Body of pancreas (tissue), 4 donors: Measurements from ENCODE around the gene RNASEH2B. TPM values are rescaled to one million over a fixed set of nuclear protein-coding genes. Genes with fewer than 3 reads are reported as not detected.

Source experiments
- ATAC-seq: fragments of 150-250 bp; one replicate; pipeline ENCODE4 v1.9.1; 2016
- DNase-seq, 4 donors: peaks; one replicate each; pipeline ENCODE4 v3.0.0-alpha.2; 2019
- H3K27ac ChIP-seq, 4 donors: fragments of 200-600 bp; sonication (generic); 1 replicate in 3 of 4; 2 replicates in 1 of 4; pipeline versions ENCODE4 v1.5.1 to v1.6.1; 2016 to 2019; ENCODE audit warnings: mild to moderate bottlenecking in 1 of 4, mixed read lengths in 1 of 4, moderate library complexity in 1 of 4
- H3K27me3 ChIP-seq, 2 donors: fragments of 200-600 bp; sonication (generic); one replicate each; pipeline ENCODE4 v1.6.0; 2016; ENCODE audit warnings: mild to moderate bottlenecking in 1 of 2
- H3K36me3 ChIP-seq, 2 donors: fragments of 200-600 bp; sonication (generic); replicated peaks in 1 of 2; 2 replicates each; pipeline ENCODE4 v1.5.1; 2016; ENCODE audit warnings: low read depth in 2 of 2; ENCODE audit not compliant: insufficient read depth in 1 of 2
- H3K4me1 ChIP-seq: fragments of 200-600 bp; sonication (generic); one replicate; pipeline ENCODE4 v1.6.0; 2016
- H3K4me3 ChIP-seq, 2 donors: fragments of 200-600 bp; sonication (generic); 1 replicate in 1 of 2; 2 replicates in 1 of 2; pipeline ENCODE4 v1.5.1; 2016 to 2019
- H3K9me3 ChIP-seq, 3 donors: fragments of 200-600 bp; sonication (generic); 1 replicate in 2 of 3; 2 replicates in 1 of 3; pipeline ENCODE4 v1.5.1; 2016
- POLR2A ChIP-seq, 3 donors: fragments of 450-650 bp; IDR thresholded peaks; one replicate each; pipeline ENCODE4 v1.6.1; 2016; ENCODE audit warnings: antibody characterized with exemption in 3 of 3, mild to moderate bottlenecking in 2 of 3
- WGBS, 2 donors: methylation state at CpG; one replicate each; pipeline ENCODE4 v1.1.5; 2017; 5-methylcytosine and 5-hydroxymethylcytosine counted together
- intact Hi-C: fragments of 100-400 bp; cut with DNase I; formaldehyde crosslinking; loops from one replicate; pipeline ENCODE4 v1.15.1; 2023
- total RNA-seq, 2 donors: library from RNA; depleted of rRNA; stranded (reverse); fragments of >200 nt; gene quantifications; one replicate each; pipeline ENCODE4 v1.1.0, GENCODE V29; 2016
- TF ChIP-seq, protein P1 (sequence below), 7 experiments: fragments of 450-650 bp in 4 of 7; fragments of 200-600 bp in 3 of 7; sonication (generic) in 3 of 7; IDR thresholded peaks; one replicate each; pipeline ENCODE4 v1.5.1; 2016 to 2019; ENCODE audit warnings: antibody characterized with exemption in 7 of 7

RNASEH2B gene
- total RNA-seq, 2 donors from 2014 or later: 17.1 to 34.2 TPM

DNA sequence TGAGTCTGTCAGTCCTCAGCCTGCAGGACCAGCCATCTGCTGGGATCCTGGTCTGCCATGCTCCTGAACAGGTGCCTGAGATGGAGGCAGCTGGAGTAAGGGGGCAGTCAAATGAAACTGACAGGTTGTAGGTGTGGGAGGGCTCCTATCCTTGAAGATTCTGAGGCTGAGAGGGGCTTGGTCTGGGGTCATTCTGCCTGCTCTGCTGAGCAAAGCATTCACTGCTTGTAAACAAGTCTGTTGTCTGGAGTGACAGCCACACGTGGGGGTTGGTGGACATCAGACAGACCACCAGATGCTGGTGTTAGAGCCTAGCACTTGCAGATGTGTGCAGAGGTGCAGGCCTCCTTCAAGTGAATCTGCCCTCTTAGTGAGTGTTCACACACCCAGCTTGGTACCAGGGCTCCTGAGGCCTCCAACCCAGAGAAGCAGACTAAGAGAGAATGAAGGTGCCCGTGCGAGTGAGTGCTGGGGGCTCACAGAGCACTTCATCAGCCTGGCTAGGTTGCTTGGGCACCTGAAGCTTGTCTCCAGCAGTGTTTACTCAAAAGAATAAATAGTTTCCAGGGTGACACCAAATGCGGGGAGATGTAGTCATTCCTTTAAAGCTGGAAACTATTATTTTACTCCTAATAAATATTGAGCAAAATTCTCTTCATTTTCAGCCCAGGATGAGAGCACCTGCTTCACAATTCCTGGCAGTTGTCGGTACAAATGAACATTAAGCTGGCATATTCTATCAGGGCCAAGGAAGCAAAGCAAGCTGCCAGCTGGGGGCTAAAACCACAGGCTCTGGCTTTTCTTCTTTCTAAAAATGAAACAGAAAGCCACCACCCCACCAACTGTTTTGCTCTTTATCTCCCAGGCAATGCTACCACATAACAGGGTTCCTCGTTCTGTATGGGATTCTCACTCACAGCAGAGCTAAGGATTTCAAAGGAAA, 82.3 kb downstream of the RNASEH2B start:
- no peaks in the 10 kb centered on the region for H3K4me1 ChIP-seq
- intact Hi-C loops: no loop called here
- DNase-seq: no peak
- ATAC-seq: no peak
- no peak overlapping the region for H3K4me3 ChIP-seq
- no peaks in the 10 kb centered on the region for H3K27me3 ChIP-seq
- H3K36me3 ChIP-seq: no peaks in the 10 kb centered on the region
- WGBS, 2 donors: 49 to 56% methylated on average over 5 to 6 of the region's 6 CpGs
- TF ChIP-seq, protein P1, sequence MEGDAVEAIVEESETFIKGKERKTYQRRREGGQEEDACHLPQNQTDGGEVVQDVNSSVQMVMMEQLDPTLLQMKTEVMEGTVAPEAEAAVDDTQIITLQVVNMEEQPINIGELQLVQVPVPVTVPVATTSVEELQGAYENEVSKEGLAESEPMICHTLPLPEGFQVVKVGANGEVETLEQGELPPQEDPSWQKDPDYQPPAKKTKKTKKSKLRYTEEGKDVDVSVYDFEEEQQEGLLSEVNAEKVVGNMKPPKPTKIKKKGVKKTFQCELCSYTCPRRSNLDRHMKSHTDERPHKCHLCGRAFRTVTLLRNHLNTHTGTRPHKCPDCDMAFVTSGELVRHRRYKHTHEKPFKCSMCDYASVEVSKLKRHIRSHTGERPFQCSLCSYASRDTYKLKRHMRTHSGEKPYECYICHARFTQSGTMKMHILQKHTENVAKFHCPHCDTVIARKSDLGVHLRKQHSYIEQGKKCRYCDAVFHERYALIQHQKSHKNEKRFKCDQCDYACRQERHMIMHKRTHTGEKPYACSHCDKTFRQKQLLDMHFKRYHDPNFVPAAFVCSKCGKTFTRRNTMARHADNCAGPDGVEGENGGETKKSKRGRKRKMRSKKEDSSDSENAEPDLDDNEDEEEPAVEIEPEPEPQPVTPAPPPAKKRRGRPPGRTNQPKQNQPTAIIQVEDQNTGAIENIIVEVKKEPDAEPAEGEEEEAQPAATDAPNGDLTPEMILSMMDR (IDR thresholded peaks at IDR 0.05): no peak
- TF ChIP-seq POLR2A (IDR thresholded peaks at IDR 0.05): no peak
- no peaks in the 10 kb centered on the region for H3K9me3 ChIP-seq
- no peak overlapping the region for H3K27ac ChIP-seq

DNA sequence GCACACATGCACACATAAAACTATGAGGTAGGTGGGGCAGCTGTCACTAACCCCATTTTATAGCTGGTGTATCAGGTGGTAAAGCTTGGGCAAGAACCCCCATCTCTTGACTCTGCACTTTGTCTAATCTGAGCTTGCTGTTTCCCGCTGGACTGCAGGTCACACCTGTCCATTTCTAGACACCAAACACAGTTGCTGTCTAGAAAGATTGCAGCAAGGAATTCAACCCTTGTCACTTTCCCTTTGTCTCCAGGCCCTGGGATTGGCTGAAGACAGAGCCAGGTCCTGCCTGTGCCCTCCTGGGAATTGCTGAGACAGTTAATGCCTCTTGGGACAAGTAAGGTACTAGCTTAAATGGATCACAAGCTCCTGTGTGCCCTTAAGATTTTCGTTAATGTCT, 83.8 kb downstream of the RNASEH2B start:
- DNase-seq (no peak), ATAC-seq (no peak)
- no peaks in the 10 kb centered on the region for H3K9me3 ChIP-seq
- no peaks in the 10 kb centered on the region for H3K4me1 ChIP-seq
- H3K27ac ChIP-seq: no peak overlapping the region
- H3K27me3 ChIP-seq: no peaks in the 10 kb centered on the region
- WGBS, 2 donors: 40 to 60% methylated on average over 2 of the region's 2 CpGs
- no peaks in the 10 kb centered on the region for H3K36me3 ChIP-seq
- intact Hi-C loops: no loop called here
- H3K4me3 ChIP-seq: no peak overlapping the region
- TF ChIP-seq, protein P1 (IDR thresholded peaks at IDR 0.05): no peak

DNA sequence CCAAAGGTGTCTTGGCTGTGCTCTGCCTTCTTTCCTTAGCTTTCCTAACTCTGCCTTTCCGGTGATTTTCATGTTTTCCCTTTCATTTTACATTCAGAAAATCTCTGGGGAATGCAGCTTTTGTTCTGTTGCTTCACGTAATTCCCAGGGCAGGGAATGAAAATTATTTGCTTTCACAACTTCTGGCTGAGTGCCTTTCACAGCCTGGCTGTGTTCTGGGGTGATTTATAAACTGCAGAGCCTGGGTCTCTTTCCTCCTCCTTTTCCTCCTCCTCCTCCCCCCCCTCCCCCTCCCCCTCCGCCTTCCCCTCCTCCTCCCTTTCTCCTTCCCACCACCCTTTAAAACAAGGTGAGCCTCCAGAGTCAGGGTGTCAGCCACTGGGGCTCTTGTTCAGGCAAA, 84.3 kb downstream of the RNASEH2B start:
- H3K27ac ChIP-seq: no peak overlapping the region
- no peaks in the 10 kb centered on the region for H3K27me3 ChIP-seq
- 26 to 31% methylated on average over 3 of the region's 3 CpGs for WGBS, 2 donors
- no peaks in the 10 kb centered on the region for H3K4me1 ChIP-seq
- H3K4me3 ChIP-seq: no peak overlapping the region
- H3K9me3 ChIP-seq: no peaks in the 10 kb centered on the region
- ATAC-seq (no peak), DNase-seq (no peak)
- no peak for TF ChIP-seq POLR2A (IDR thresholded peaks at IDR 0.05)
- TF ChIP-seq, protein P1 (IDR thresholded peaks at IDR 0.05): no peak
- no peaks in the 10 kb centered on the region for H3K36me3 ChIP-seq
- intact Hi-C loops: no loop called here

DNA sequence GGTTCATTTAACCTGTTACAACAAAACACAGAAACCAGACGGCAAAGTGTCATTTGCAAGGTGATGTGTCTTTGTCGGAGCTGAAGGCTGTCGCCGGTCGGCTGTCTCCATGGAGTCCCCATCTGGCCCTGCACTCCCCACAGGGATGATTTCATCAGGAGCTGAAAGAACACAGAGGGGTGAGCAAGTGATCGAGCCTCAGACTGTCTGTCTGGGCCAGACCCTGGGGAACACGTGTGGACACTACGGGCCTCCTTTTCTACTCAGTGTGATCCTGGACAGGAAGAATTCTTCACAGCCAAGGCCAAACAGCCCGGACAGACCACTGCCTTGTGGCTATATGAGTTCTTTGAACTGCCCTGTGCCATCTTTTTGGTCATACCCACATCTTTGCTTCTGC, 85.1 kb downstream of the RNASEH2B start:
- TF ChIP-seq, protein P1 (IDR thresholded peaks at IDR 0.05): no peak
- TF ChIP-seq POLR2A (IDR thresholded peaks at IDR 0.05): no peak
- no peaks in the 10 kb centered on the region for H3K27me3 ChIP-seq
- intact Hi-C loops: no loop called here
- no peak overlapping the region for H3K27ac ChIP-seq
- ATAC-seq: no peak
- DNase-seq: no peak
- 75 to 79% methylated on average over 9 of the region's 9 CpGs for WGBS, 2 donors
- H3K36me3 ChIP-seq: no peaks in the 10 kb centered on the region
- H3K4me3 ChIP-seq: no peak overlapping the region
- H3K4me1 ChIP-seq: no peaks in the 10 kb centered on the region
- H3K9me3 ChIP-seq: no peaks in the 10 kb centered on the region

DNA sequence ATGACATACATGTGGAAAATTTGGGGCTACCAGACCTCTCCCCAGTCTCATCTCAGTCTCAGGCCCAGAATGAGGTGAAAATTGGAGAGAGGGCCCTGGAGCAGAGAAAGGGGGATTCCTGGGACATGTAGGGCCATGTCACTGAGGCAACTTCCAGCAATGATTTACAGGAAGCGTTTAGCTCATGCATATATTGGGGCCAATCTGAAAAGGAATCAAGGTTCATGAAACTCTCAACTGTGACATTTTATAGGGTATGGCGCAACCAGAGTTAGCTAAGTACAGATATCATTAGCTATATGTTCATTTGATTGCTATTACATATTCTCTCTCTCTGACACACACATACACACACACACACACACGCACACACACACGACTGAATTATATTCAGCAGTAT, 86.3 kb downstream of the RNASEH2B start:
- WGBS, 2 donors: 84 to 89% methylated on average over 4 of the region's 4 CpGs
- Histone ChIP-seq H3K27ac (no peak overlapping the region), H3K9me3 (no peaks in the 10 kb centered on the region), H3K27me3 (no peaks in the 10 kb centered on the region), H3K36me3 (no peaks in the 10 kb centered on the region), H3K4me3 (no peak overlapping the region), H3K4me1 (no peaks in the 10 kb centered on the region)
- ATAC-seq (no peak), DNase-seq (no peak)
- intact Hi-C loops: no loop called here
- TF ChIP-seq, protein P1 (IDR thresholded peaks at IDR 0.05): no peak
- TF ChIP-seq POLR2A (IDR thresholded peaks at IDR 0.05): no peak
